Caco-2 (cell line): ENCODE measurements around the gene CALHM3. TPM values are rescaled to one million over a fixed set of nuclear protein-coding genes. Genes with fewer than 3 reads are reported as not detected.
"Not testable (repeated sequence)": the region's sequence is repeated elsewhere in the genome, so short reads cannot be mapped to it uniquely, and the experiment has no call there.

Experiments used
- Bru-seq: library from RNA; stranded (reverse); fragments of 400-500 nt; gene quantifications from one replicate; lab custom pipeline; 2021; lab: Mats Ljungman, UMichigan
- BruChase-seq, 2 experiments: library from RNA; stranded (reverse); fragments of 400-500 nt; gene quantifications; one replicate each; lab custom pipeline; 2021; lab: Mats Ljungman, UMichigan
- BruUV-seq: library from RNA; stranded (reverse); fragments of 400-500 nt; replicated peaks from 2 replicates; lab custom pipeline; 2021; lab: Mats Ljungman, UMichigan
- CTCF ChIA-PET: fragments of 300-600 bp; sonication (Branson Sonifier 250); formaldehyde crosslinking; loops from one replicate; lab custom pipeline; 2022; ENCODE audit warnings: antibody characterized with exemption; lab: Charles Lee
- POLR2A ChIA-PET: fragments of 300-600 bp; sonication (Branson Sonifier 250); formaldehyde crosslinking; loops from one replicate; lab custom pipeline; 2022; ENCODE audit warnings: antibody characterized with exemption; lab: Charles Lee
- DNase-seq, 2 experiments: peaks; one replicate each; pipeline versions ENCODE4 v3.0.0 to v3.0.0-alpha.2; 2020 to 2022
- H3K27me3 ChIP-seq: replicated peaks from 2 replicates; pipeline ENCODE4 v1.6.0; 2011; ENCODE audit warnings: low read length; ENCODE audit not compliant: control insufficient read depth, insufficient read depth
- H3K36me3 ChIP-seq: 2 replicates; pipeline ENCODE4 v1.5.1; 2011; ENCODE audit warnings: low read length; ENCODE audit not compliant: control insufficient read depth, insufficient read depth
- H3K4me1 ChIP-seq: fragments of 250-450 bp; sonication (Bioruptor Pico); 2 replicates; pipeline ENCODE4 v1.5.1; 2020; ENCODE audit warnings: mild to moderate bottlenecking
- H3K4me3 ChIP-seq: 2 replicates; pipeline ENCODE4 v1.5.1; 2011; ENCODE audit warnings: low read depth, mild to moderate bottlenecking, control low read depth, low read length
- H3K9me3 ChIP-seq: fragments of 250-450 bp; sonication (Bioruptor Pico); 2 replicates; pipeline ENCODE4 v1.5.1; 2020; ENCODE audit warnings: mild to moderate bottlenecking, moderate library complexity
- H3K27ac Mint-ChIP-seq: one replicate; pipeline ENCODE4 v1.8.0; 2022; ENCODE audit warnings: mixed read lengths; ENCODE audit not compliant: unreplicated experiment
- H3K27me3 Mint-ChIP-seq: one replicate; pipeline ENCODE4 v1.8.0; 2022; ENCODE audit warnings: mixed read lengths; ENCODE audit not compliant: insufficient read depth, unreplicated experiment
- H3K36me3 Mint-ChIP-seq: one replicate; pipeline ENCODE4 v1.8.0; 2022; ENCODE audit warnings: mild to moderate bottlenecking, mixed read lengths; ENCODE audit not compliant: insufficient read depth, unreplicated experiment
- H3K4me1 Mint-ChIP-seq: one replicate; pipeline ENCODE4 v1.8.0; 2022; ENCODE audit warnings: low read depth, mixed read lengths; ENCODE audit not compliant: unreplicated experiment
- H3K4me3 Mint-ChIP-seq: one replicate; pipeline ENCODE4 v1.8.0; 2022; ENCODE audit warnings: mild to moderate bottlenecking, moderate library complexity, mixed read lengths; ENCODE audit not compliant: unreplicated experiment
- H3K9me3 Mint-ChIP-seq: one replicate; pipeline ENCODE4 v1.8.0; 2022; ENCODE audit warnings: mixed read lengths; ENCODE audit not compliant: unreplicated experiment
- intact Hi-C: fragments of 100-400 bp; cut with micrococcal nuclease; formaldehyde crosslinking; loops from one replicate; pipeline ENCODE4 v1.10.0; 2022; ENCODE audit not compliant: unreplicated experiment
- long read RNA-seq: library from polyadenylated mRNA; stranded (forward); transcript quantifications from one replicate; pipeline ENCODE4 v2.0.0, GENCODE V29; 2022
- total RNA-seq: library from RNA; stranded (reverse); gene quantifications from 2 replicates; pipeline ENCODE4 v1.2.3, GENCODE V29; 2022
- TF ChIP-seq, protein P1 (sequence below), 2 experiments: fragments of 200-600 bp in 1 of 2; IDR thresholded peaks; 1 replicate in 1 of 2; 2 replicates in 1 of 2; pipeline versions ENCODE4 v1.5.1 to v1.8.0; 2011 to 2022; ENCODE audit warnings: antibody characterized with exemption in 1 of 2, control low read depth in 1 of 2, inconsistent platforms in 1 of 2, low read depth in 1 of 2, low read length in 1 of 2, mild to moderate bottlenecking in 1 of 2, moderate library complexity in 1 of 2; ENCODE audit not compliant: insufficient read depth in 1 of 2, severe bottlenecking in 1 of 2, unreplicated experiment in 1 of 2

CALHM3 gene, protein sequence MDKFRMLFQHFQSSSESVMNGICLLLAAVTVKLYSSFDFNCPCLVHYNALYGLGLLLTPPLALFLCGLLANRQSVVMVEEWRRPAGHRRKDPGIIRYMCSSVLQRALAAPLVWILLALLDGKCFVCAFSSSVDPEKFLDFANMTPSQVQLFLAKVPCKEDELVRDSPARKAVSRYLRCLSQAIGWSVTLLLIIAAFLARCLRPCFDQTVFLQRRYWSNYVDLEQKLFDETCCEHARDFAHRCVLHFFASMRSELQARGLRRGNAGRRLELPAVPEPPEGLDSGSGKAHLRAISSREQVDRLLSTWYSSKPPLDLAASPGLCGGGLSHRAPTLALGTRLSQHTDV
- total RNA-seq (0.18 TPM in 1 of 2 replicates, not detected in the other), Bru-seq, nascent RNA (percentile 10 among the genes with signal in this experiment), BruChase-seq, experiment 1, labeled RNA remaining after a 2-hour chase (not detected), BruChase-seq, experiment 2, labeled RNA remaining after a 6-hour chase (not detected)
- long read RNA-seq, partial matches to known transcripts, result 0 of 1 reads
- long read RNA-seq, other reads (novel, unspliced or antisense), result 0 of 1 reads

DNA sequence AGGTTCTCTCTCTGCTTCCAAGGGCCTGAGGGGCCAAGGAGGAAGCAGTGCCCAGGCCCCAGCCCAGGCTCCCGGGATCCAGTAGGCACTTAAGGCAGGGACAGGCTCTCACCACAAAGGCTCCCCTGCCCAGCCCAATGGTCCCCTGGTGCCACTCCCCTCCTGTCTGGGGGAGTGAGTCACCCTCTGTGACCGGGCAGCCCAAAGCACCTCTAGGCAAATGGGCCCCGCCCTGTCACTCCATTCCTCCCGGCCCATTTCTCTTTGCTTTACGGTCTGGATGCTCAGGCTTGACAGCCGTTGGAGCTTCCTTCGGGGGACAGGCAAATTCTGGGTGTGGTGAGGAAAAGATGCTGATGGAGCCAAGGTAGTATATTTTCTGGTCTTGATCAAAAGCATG lies at the start of gene CALHM3:
Gene CALHM3 (minus strand): TSS at position 106 of the 400 bp plus-strand sequence. CDS start 208 bp downstream, outside the sequence.
- no peaks in the 10 kb centered on the region for H3K4me1 Mint-ChIP-seq
- Histone ChIP-seq H3K4me3 (no peak within 1 kb of the TSS), H3K27me3 (no peaks in the 10 kb centered on the region), H3K4me1 (no peaks in the 10 kb centered on the region), H3K9me3 (no peaks in the 10 kb centered on the region), H3K36me3 (no peaks in the 10 kb centered on the region)
- POLR2A ChIA-PET, result no interaction called here
- intact Hi-C loops, result no loop called here
- no peaks in the 10 kb centered on the region for H3K9me3 Mint-ChIP-seq
- DNase-seq, result peak; percentile 41 to 62
- H3K27me3 Mint-ChIP-seq, result no peaks in the 10 kb centered on the region
- TF ChIP-seq, protein P1, sequence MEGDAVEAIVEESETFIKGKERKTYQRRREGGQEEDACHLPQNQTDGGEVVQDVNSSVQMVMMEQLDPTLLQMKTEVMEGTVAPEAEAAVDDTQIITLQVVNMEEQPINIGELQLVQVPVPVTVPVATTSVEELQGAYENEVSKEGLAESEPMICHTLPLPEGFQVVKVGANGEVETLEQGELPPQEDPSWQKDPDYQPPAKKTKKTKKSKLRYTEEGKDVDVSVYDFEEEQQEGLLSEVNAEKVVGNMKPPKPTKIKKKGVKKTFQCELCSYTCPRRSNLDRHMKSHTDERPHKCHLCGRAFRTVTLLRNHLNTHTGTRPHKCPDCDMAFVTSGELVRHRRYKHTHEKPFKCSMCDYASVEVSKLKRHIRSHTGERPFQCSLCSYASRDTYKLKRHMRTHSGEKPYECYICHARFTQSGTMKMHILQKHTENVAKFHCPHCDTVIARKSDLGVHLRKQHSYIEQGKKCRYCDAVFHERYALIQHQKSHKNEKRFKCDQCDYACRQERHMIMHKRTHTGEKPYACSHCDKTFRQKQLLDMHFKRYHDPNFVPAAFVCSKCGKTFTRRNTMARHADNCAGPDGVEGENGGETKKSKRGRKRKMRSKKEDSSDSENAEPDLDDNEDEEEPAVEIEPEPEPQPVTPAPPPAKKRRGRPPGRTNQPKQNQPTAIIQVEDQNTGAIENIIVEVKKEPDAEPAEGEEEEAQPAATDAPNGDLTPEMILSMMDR (IDR thresholded peaks at IDR 0.05; ENCODE audit: insufficient read depth in 1 of 2, low read depth in 1 of 2, low read length in 1 of 2, severe bottlenecking in 1 of 2, unreplicated experiment in 1 of 2), result no peak
- no TSS peak for BruUV-seq
- no peak within 1 kb of the TSS for H3K27ac Mint-ChIP-seq
- H3K4me3 Mint-ChIP-seq, result no peak within 1 kb of the TSS
- CTCF ChIA-PET, result no interaction called here
- H3K36me3 Mint-ChIP-seq, result no peaks in the 10 kb centered on the region

DNA sequence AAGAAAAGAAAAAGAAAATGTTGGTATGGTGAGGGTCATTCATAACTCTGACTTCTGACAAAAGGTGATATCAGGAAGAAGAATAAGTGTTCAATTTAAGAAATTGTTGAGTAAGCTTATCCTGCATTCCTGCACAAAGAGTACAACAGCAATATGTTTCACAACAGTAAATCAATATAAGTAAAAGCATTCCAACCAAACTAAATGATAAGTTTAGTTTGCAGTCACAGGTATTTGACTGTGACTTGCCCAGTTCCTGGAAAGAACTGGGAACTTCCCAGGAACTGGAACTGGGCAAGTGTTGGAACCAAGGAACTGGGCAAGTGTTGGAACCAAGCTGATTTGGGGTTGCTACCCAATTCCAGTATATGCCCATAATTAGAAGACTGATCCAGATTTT lies 49.5 kb upstream of the CALHM3 start:
- intact Hi-C loops, result no loop called here
- no peaks in the 10 kb centered on the region for H3K9me3 Mint-ChIP-seq
- Histone ChIP-seq H3K9me3 (no peaks in the 10 kb centered on the region), H3K27me3 (no peaks in the 10 kb centered on the region), H3K36me3 (no peaks in the 10 kb centered on the region), H3K4me3 (no peak overlapping the region), H3K4me1 (peaks cover 22% of the 10 kb centered on the region)
- TF ChIP-seq, protein P1 (IDR thresholded peaks at IDR 0.05; ENCODE audit: insufficient read depth in 1 of 2, low read depth in 1 of 2, low read length in 1 of 2, severe bottlenecking in 1 of 2, unreplicated experiment in 1 of 2), result no peak
- H3K27ac Mint-ChIP-seq, result no peak overlapping the region
- no peak overlapping the region for H3K4me3 Mint-ChIP-seq
- no peak for DNase-seq
- BruUV-seq, result no TSS peak
- H3K27me3 Mint-ChIP-seq, result no peaks in the 10 kb centered on the region
- POLR2A ChIA-PET, result no interaction called here
- no peaks in the 10 kb centered on the region for H3K4me1 Mint-ChIP-seq
- no peaks in the 10 kb centered on the region for H3K36me3 Mint-ChIP-seq
- CTCF ChIA-PET, result interaction anchor here (1.5 kb wide), 1 partner anchor 64 kb away, joined by 4 read pairs; no protein-coding TSS in a partner anchor

DNA sequence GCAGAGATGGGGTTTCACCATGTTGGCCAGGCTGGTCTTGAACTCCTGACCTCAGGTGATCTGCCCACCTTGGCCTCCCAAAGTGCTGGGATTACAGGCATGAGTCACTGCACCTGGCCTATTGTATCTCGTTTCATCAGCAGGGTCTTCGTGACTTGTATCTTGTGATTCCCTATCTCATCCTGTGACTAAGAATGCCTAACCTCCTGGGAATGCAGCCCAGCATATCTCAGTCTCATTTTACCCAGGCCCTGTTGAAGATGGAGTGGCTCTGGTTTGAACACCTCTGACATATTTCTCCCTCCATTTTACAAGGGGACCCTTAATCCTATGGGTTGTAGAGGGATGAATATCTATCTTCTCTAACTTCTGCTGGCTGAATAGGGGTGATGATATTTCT lies 48.4 kb upstream of the CALHM3 start:
- CTCF ChIA-PET, result interaction anchor here (0.6 to 1.5 kb wide), 2 partner anchors 65 to 170 kb away, joined by 4 to 5 read pairs; no protein-coding TSS in a partner anchor
- intact Hi-C loops, H3K36me3 ChIP-seq, H3K27me3 ChIP-seq, H3K36me3 Mint-ChIP-seq, H3K9me3 ChIP-seq, H3K9me3 Mint-ChIP-seq, POLR2A ChIA-PET, H3K4me3 ChIP-seq, H3K4me1 Mint-ChIP-seq, H3K4me3 Mint-ChIP-seq, BruUV-seq, H3K27me3 Mint-ChIP-seq: not testable (repeated sequence)
- peak; percentile 46 to 63 for DNase-seq
- H3K4me1 ChIP-seq, result peaks cover 22% of the 10 kb centered on the region
- peak overlapping the region; percentile 57 for H3K27ac Mint-ChIP-seq
